Stomach (tissue), 4 donors: ENCODE measurements around the gene MSMO1.

Experiments used
- EP300 ChIP-seq: sonication (generic); formaldehyde crosslinking; IDR thresholded peaks from one replicate; pipeline ENCODE4 v1.6.1; 2017; ENCODE audit warnings: antibody characterized with exemption
- POLR2A ChIP-seq, 4 donors: fragments of 450-650 bp; IDR thresholded peaks; one replicate each; pipeline ENCODE4 v1.6.1; 2016; ENCODE audit warnings: antibody characterized with exemption in 4 of 4, control low read depth in 2 of 4, mild to moderate bottlenecking in 1 of 4, moderate library complexity in 1 of 4
- POLR2AphosphoS5 ChIP-seq, 3 donors: sonication (generic); formaldehyde crosslinking; IDR thresholded peaks; one replicate each; pipeline ENCODE4 v1.6.1; 2016; ENCODE audit warnings: antibody characterized with exemption in 3 of 3
- TF ChIP-seq, protein P1 (sequence below), 7 experiments: fragments of 450-650 bp in 4 of 7; fragments of 200-600 bp in 3 of 7; sonication (generic) in 3 of 7; IDR thresholded peaks; one replicate each; pipeline ENCODE4 v1.5.1; 2016 to 2019; ENCODE audit warnings: antibody characterized with exemption in 7 of 7, control low read depth in 2 of 7, mild to moderate bottlenecking in 1 of 7

DNA sequence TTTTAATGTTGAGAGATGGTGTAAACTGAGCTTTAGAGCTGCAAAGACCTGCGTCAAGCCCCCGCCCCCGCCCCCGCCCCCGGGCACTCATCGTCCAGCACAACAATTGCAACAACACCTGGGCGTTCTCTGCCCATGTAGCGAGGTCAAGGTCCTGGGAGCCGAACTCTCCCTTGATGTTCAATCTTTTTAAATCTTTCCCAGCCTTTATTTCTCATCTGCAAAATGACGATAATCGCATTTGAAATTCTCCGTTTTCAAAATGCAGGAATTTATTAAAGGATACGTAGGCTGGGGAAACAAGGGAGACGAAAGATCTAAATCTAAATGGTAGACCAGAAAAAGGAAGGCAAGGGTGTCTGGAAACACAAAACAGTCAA, 648 bp upstream of the MSMO1 start:
- TF ChIP-seq POLR2A (IDR thresholded peaks at IDR 0.05) (no peak), EP300 (no peak), POLR2AphosphoS5 (IDR thresholded peaks at IDR 0.05) (no peak)
- TF ChIP-seq, protein P1, sequence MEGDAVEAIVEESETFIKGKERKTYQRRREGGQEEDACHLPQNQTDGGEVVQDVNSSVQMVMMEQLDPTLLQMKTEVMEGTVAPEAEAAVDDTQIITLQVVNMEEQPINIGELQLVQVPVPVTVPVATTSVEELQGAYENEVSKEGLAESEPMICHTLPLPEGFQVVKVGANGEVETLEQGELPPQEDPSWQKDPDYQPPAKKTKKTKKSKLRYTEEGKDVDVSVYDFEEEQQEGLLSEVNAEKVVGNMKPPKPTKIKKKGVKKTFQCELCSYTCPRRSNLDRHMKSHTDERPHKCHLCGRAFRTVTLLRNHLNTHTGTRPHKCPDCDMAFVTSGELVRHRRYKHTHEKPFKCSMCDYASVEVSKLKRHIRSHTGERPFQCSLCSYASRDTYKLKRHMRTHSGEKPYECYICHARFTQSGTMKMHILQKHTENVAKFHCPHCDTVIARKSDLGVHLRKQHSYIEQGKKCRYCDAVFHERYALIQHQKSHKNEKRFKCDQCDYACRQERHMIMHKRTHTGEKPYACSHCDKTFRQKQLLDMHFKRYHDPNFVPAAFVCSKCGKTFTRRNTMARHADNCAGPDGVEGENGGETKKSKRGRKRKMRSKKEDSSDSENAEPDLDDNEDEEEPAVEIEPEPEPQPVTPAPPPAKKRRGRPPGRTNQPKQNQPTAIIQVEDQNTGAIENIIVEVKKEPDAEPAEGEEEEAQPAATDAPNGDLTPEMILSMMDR (IDR thresholded peaks at IDR 0.05): no peak
